IMR-90 (cell line): ENCODE measurements around the gene C19orf53. TPM values are rescaled to one million over a fixed set of nuclear protein-coding genes. Genes with fewer than 3 reads are reported as not detected.

Experiments
- ATAC-seq: fragments of 200-7000 bp; cut with Tn5 transposase; 2 replicates; pipeline ENCODE4 v1.9.1; 2020; ENCODE audit warnings: low read depth, mild to moderate bottlenecking, moderate library complexity
- BruUV-seq: library from RNA; stranded (reverse); fragments of 400-500 nt; replicated peaks from 2 replicates; lab custom pipeline; 2021; lab: Mats Ljungman, UMichigan
- CTCF ChIA-PET: fragments of 300-600 bp; formaldehyde crosslinking; extraction: SDS; loops from one replicate; lab custom pipeline; 2021; ENCODE audit warnings: antibody characterized with exemption; lab: Yijun Ruan, JAX
- POLR2A ChIA-PET: fragments of 300-600 bp; sonication (Branson Sonifier 250); formaldehyde crosslinking; loops from one replicate; lab custom pipeline; 2022; ENCODE audit warnings: antibody characterized with exemption; ENCODE audit not compliant: unreplicated experiment; lab: Charles Lee
- DNase-seq: peaks from one replicate; pipeline ENCODE4 v3.0.0; 2013
- H2AFZ ChIP-seq: replicated peaks from 2 replicates; pipeline ENCODE3; 2013; ENCODE audit warnings: low read length, mild to moderate bottlenecking; ENCODE audit not compliant: poor library complexity
- H2AK5ac ChIP-seq: 2 replicates; pipeline ENCODE4 v1.6.1; 2013; ENCODE audit warnings: low read depth, low read length, inconsistent platforms
- H2AK9ac ChIP-seq: replicated peaks from 2 replicates; pipeline ENCODE3; 2013; ENCODE audit warnings: mild to moderate bottlenecking, low read depth, low read length, moderate library complexity; ENCODE audit not compliant: poor library complexity
- H2BK120ac ChIP-seq: 2 replicates; pipeline ENCODE4 v1.6.1; 2013; ENCODE audit warnings: low read depth, low read length, inconsistent platforms
- H2BK15ac ChIP-seq: 3 replicates; pipeline ENCODE4 v1.6.1; 2013; ENCODE audit warnings: low read depth, low read length, inconsistent platforms
- H2BK20ac ChIP-seq: 2 replicates; pipeline ENCODE4 v1.6.1; 2013; ENCODE audit warnings: low read depth, mild to moderate bottlenecking, inconsistent platforms, low read length, moderate library complexity
- H2BK5ac ChIP-seq: 2 replicates; pipeline ENCODE4 v1.6.1; 2013; ENCODE audit warnings: mild to moderate bottlenecking, low read depth, low read length, inconsistent platforms; ENCODE audit not compliant: poor library complexity, severe bottlenecking
- H3K14ac ChIP-seq: replicated peaks from 2 replicates; pipeline ENCODE4 v1.6.1; 2013; ENCODE audit warnings: low read depth, low read length, inconsistent platforms
- H3K18ac ChIP-seq: 2 replicates; pipeline ENCODE4 v1.6.1; 2013; ENCODE audit warnings: low read depth, low read length, control low read depth
- H3K23ac ChIP-seq: 2 replicates; pipeline ENCODE4 v1.6.1; 2013; ENCODE audit warnings: low read depth, low read length, inconsistent platforms
- H3K27ac ChIP-seq: 2 replicates; pipeline ENCODE4 v1.5.1; 2013; ENCODE audit warnings: mild to moderate bottlenecking, control low read depth, low read length; ENCODE audit not compliant: insufficient read depth
- H3K27me3 ChIP-seq: 2 replicates; pipeline ENCODE4 v1.6.1; 2013; ENCODE audit warnings: low read length; ENCODE audit not compliant: control insufficient read depth, insufficient read depth
- H3K36me3 ChIP-seq: 2 replicates; pipeline ENCODE4 v1.6.1; 2013; ENCODE audit warnings: low read length, mixed read lengths; ENCODE audit not compliant: control insufficient read depth, insufficient read depth
- H3K4ac ChIP-seq: 2 replicates; pipeline ENCODE4 v1.6.1; 2013; ENCODE audit warnings: low read depth, low read length, inconsistent platforms
- H3K4me1 ChIP-seq: 2 replicates; pipeline ENCODE4 v1.6.1; 2013; ENCODE audit warnings: low read length, mixed read lengths; ENCODE audit not compliant: control insufficient read depth, insufficient read depth
- H3K4me2 ChIP-seq: 2 replicates; pipeline ENCODE4 v1.6.1; 2013; ENCODE audit warnings: low read depth, mild to moderate bottlenecking, control low read depth, low read length, moderate library complexity
- H3K4me3 ChIP-seq: 2 replicates; pipeline ENCODE4 v1.5.1; 2013; ENCODE audit warnings: low read depth, mild to moderate bottlenecking, control low read depth, low read length, moderate library complexity; ENCODE audit not compliant: insufficient read depth
- H3K56ac ChIP-seq: 2 replicates; pipeline ENCODE4 v1.6.1; 2013; ENCODE audit warnings: low read length, inconsistent platforms; ENCODE audit not compliant: insufficient read depth; ENCODE audit errors: extremely low read depth
- H3K79me1 ChIP-seq, 2 experiments: 2 replicates each; pipeline ENCODE4 v1.6.1; 2013; ENCODE audit warnings: low read length in 2 of 2, inconsistent platforms in 1 of 2, low read depth in 1 of 2
- H3K9ac ChIP-seq: 2 replicates; pipeline ENCODE4 v1.6.1; 2013; ENCODE audit warnings: low read depth, low read length, control low read depth
- H3K9me1 ChIP-seq: 2 replicates; pipeline ENCODE4 v1.6.1; 2013; ENCODE audit warnings: low read length, inconsistent platforms; ENCODE audit not compliant: insufficient read depth
- H3K9me3 ChIP-seq: 2 replicates; pipeline ENCODE4 v1.6.1; 2013; ENCODE audit warnings: low read length; ENCODE audit not compliant: control insufficient read depth, insufficient read depth
- H4K20me1 ChIP-seq: 2 replicates; pipeline ENCODE4 v1.6.1; 2013; ENCODE audit warnings: low read length, inconsistent platforms; ENCODE audit not compliant: insufficient read depth
- H4K5ac ChIP-seq: 2 replicates; pipeline ENCODE4 v1.6.1; 2013; ENCODE audit warnings: mild to moderate bottlenecking, low read depth, low read length, control low read depth
- H4K8ac ChIP-seq, 2 experiments: 2 replicates each; pipeline ENCODE4 v1.6.1; 2013; ENCODE audit warnings: low read depth in 2 of 2, low read length in 2 of 2, control low read depth in 1 of 2, inconsistent platforms in 1 of 2
- H4K91ac ChIP-seq: 2 replicates; pipeline ENCODE4 v1.6.1; 2013; ENCODE audit warnings: low read depth, low read length, inconsistent platforms; ENCODE audit not compliant: insufficient read depth
- BHLHE40 ChIP-seq: fragments of 150-350 bp; IDR thresholded peaks from 2 replicates; pipeline ENCODE4 v1.6.1; 2016; ENCODE audit warnings: mild to moderate bottlenecking, low read depth, low read length
- CEBPB ChIP-seq: IDR thresholded peaks from 2 replicates; pipeline ENCODE4 v1.6.1; 2012; ENCODE audit warnings: low read depth, low read length, improper control_type of control experiment
- CHD1 ChIP-seq: IDR thresholded peaks from 2 replicates; pipeline ENCODE4 v1.6.1; 2012; ENCODE audit warnings: low read depth, low read length, improper control_type of control experiment
- CTCF ChIP-seq: conservative IDR thresholded peaks from 2 replicates; pipeline ENCODE4 v1.5.1; 2012; ENCODE audit warnings: mild to moderate bottlenecking, low read depth, low read length, improper control_type of control experiment
- ELK1 ChIP-seq: fragments of 150-350 bp; IDR thresholded peaks from 2 replicates; pipeline ENCODE4 v1.6.1; 2016; ENCODE audit warnings: low read depth, mild to moderate bottlenecking, low read length, moderate library complexity, borderline replicate concordance
- FOS ChIP-seq: fragments of 150-350 bp; IDR thresholded peaks from 2 replicates; pipeline ENCODE4 v1.6.1; 2016; ENCODE audit warnings: low read depth, low read length
- MAFK ChIP-seq: IDR thresholded peaks from 2 replicates; pipeline ENCODE4 v1.6.1; 2012; ENCODE audit warnings: low read depth, low read length, improper control_type of control experiment
- MXI1 ChIP-seq: IDR thresholded peaks from 2 replicates; pipeline ENCODE4 v1.6.1; 2012; ENCODE audit warnings: low read depth, mild to moderate bottlenecking, low read length, moderate library complexity, borderline replicate concordance
- NFE2L2 ChIP-seq: fragments of 150-350 bp; IDR thresholded peaks from 2 replicates; pipeline ENCODE4 v1.6.1; 2016; ENCODE audit warnings: low read depth, mild to moderate bottlenecking, low read length
- POLR2A ChIP-seq: IDR thresholded peaks from 2 replicates; pipeline ENCODE4 v1.6.1; 2012; ENCODE audit warnings: mild to moderate bottlenecking, low read depth, low read length
- RAD21 ChIP-seq: IDR thresholded peaks from 2 replicates; pipeline ENCODE4 v1.6.1; 2012; ENCODE audit warnings: low read length, improper control_type of control experiment
- RCOR1 ChIP-seq: IDR thresholded peaks from 2 replicates; pipeline ENCODE4 v1.6.1; 2012; ENCODE audit warnings: mild to moderate bottlenecking, low read length, improper control_type of control experiment; ENCODE audit not compliant: insufficient replicate concordance
- RFX5 ChIP-seq: IDR thresholded peaks from 2 replicates; pipeline ENCODE4 v1.8.0; 2012; ENCODE audit warnings: low read depth, mild to moderate bottlenecking, low read length, moderate library complexity
- SMC3 ChIP-seq: fragments of 150-350 bp; IDR thresholded peaks from 2 replicates; pipeline ENCODE4 v1.6.1; 2016; ENCODE audit warnings: low read depth, mild to moderate bottlenecking, antibody characterized with exemption, low read length, moderate library complexity
- WGBS, 2 experiments: methylation state at CpG; one replicate each; pipeline versions ENCODE4 v1.1.5 to v1.1.7; 2013; ENCODE audit warnings: missing lambda C conversion rate in 2 of 2; ENCODE audit not compliant: insufficient read length in 1 of 2; ENCODE audit errors: extremely low coverage in 2 of 2; 5-methylcytosine and 5-hydroxymethylcytosine counted together
- dilution Hi-C: fragments of 300-500 bp; cut with HindIII; formaldehyde crosslinking; loops from one replicate; pipeline ENCODE4 v1.14.3; 2018; ENCODE audit warnings: low sequenced_read_pairs; ENCODE audit not compliant: unreplicated experiment
- in situ Hi-C: fragments of 300-500 bp; cut with MboI; formaldehyde crosslinking; loops from 3 replicates; pipeline ENCODE4 v1.14.3; 2019; ENCODE audit warnings: low sequenced_read_pairs, inconsistent platforms, mixed read lengths
- intact Hi-C: fragments of 100-400 bp; cut with micrococcal nuclease; formaldehyde crosslinking; loops from 2 replicates; pipeline ENCODE4 v1.10.0; 2022
- polyA plus RNA-seq, 3 experiments: library from polyadenylated mRNA; depleted of rRNA; stranded (reverse); fragments of >200 nt; gene quantifications; 2 replicates each; pipeline ENCODE4 v1.2.3, GENCODE V29; 2012; ENCODE audit warnings: low replicate concordance in 1 of 3
- total RNA-seq: library from RNA; depleted of rRNA; stranded (reverse); fragments of >200 nt; gene quantifications from 2 replicates; pipeline ENCODE4 v1.2.3, GENCODE V29; 2012
- TF ChIP-seq, protein P1 (sequence below): fragments of 150-350 bp; IDR thresholded peaks from 2 replicates; pipeline ENCODE4 v1.6.1; 2017; ENCODE audit warnings: mild to moderate bottlenecking, antibody characterized with exemption, low read length, low read depth

Gene C19orf53
- total and polyA plus RNA-seq, 2 of the 4 experiments (the other 2 are of a cell fraction): 61.3 to 290 TPM

GRCh38 chr19:13788991-13789390 is 14.7 kb downstream of the C19orf53 start:
- ATAC-seq (peak; percentile 68), DNase-seq (peak; percentile 88)
- intact Hi-C loops: no loop called here
- dilution Hi-C loops: no loop called here
- Histone ChIP-seq H2BK15ac (peak overlapping the region; percentile 42; the same call in 2 of the 3 replicates), H2AFZ (peak overlapping the region; percentile 82), H3K4me2 (no peak overlapping the region), H3K23ac (peak overlapping the region; percentile 74; the same call in 1 of the 2 replicates), H2BK20ac (peak overlapping the region; percentile 93), H3K9me3 (no peaks in the 10 kb centered on the region), H3K27ac (peak overlapping the region; percentile 87; the same call in 1 of the 2 replicates), H4K91ac (peak overlapping the region; percentile 99), H2AK5ac (peak overlapping the region; percentile 95; the same call in 1 of the 2 replicates), H3K18ac (peak overlapping the region; percentile 39), H2AK9ac (peak overlapping the region; percentile 66), H3K27me3 (no peaks in the 10 kb centered on the region), H3K4me1 (peaks cover 12% of the 10 kb centered on the region), H4K8ac (peak overlapping the region; percentile 87 to 93; a peak in 3 of 4 replicates), H4K5ac (peak overlapping the region; percentile 0; the same call in 1 of the 2 replicates), H3K9ac (peak overlapping the region; percentile 9; the same call in 1 of the 2 replicates), H2BK5ac (peak overlapping the region; percentile 87), H2BK120ac (peak overlapping the region; percentile 99), H3K14ac (peak overlapping the region; percentile 8; the same call in 1 of the 2 replicates), H4K20me1 (no peaks in the 10 kb centered on the region), H3K56ac (peak overlapping the region; percentile 95), H3K9me1 (no peaks in the 10 kb centered on the region; the same call in 1 of the 2 replicates), H3K4me3 (no peak overlapping the region), H3K79me1 (peaks cover 0 to 20% of the 10 kb centered on the region in 2 experiments; a peak in 2 of 4 replicates), H3K4ac (peak overlapping the region; percentile 96), H3K36me3 (no peaks in the 10 kb centered on the region)
- in situ Hi-C loops: no loop called here
- ChIA-PET CTCF (interaction anchor here (0.5 to 1.2 kb wide), 2 partner anchors 48 to 73 kb away, joined by 3 read pairs; no protein-coding TSS in a partner anchor), POLR2A (interaction anchor here (1.0 to 1.2 kb wide), 2 partner anchors 48 to 51 kb away, joined by 3 to 4 read pairs; no protein-coding TSS in a partner anchor)
- WGBS, 2 experiments: 30% methylated on average over 2 of the region's 8 CpGs; no CpG with 5 or more reads in 1 of the 2 experiments
- no TSS peak for BruUV-seq
- TF ChIP-seq CTCF (no peak), CHD1 (no peak), MXI1 (no peak), SMC3 (no peak), RAD21 (no peak), ELK1 (no peak), FOS (peak; percentile 21; the same call in 1 of the 2 replicates), BHLHE40 (no peak), NFE2L2 (peak; percentile 7; the same call in 1 of the 2 replicates), POLR2A (0 out of 2 replicates have a peak, but pooled peaks have one; percentile 28), RFX5 (no peak), CEBPB (peak; percentile 95), MAFK (no peak), RCOR1 (no peak)
- TF ChIP-seq, protein P1, sequence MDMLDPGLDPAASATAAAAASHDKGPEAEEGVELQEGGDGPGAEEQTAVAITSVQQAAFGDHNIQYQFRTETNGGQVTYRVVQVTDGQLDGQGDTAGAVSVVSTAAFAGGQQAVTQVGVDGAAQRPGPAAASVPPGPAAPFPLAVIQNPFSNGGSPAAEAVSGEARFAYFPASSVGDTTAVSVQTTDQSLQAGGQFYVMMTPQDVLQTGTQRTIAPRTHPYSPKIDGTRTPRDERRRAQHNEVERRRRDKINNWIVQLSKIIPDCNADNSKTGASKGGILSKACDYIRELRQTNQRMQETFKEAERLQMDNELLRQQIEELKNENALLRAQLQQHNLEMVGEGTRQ: no peak
